GM21786 (cell line): ENCODE data around the gene IL1RAPL2.

Experiments used
- ATAC-seq: cut with Tn5 transposase; IDR thresholded peaks from one replicate; pipeline ENCODE4 v1.9.1; 2021; ENCODE audit not compliant: unreplicated experiment

Gene IL1RAPL2

GRCh38 chrX:105543283-105543682, 977.3 kb downstream of the IL1RAPL2 start:
- ATAC-seq: no peak

- ATAC-seq: no peak
Observed at GRCh38 chrX:105550043-105550663, 984.2 kb downstream of the IL1RAPL2 start.

- no peak for ATAC-seq
Observed at GRCh38 chrX:105552395-105552794, 986.4 kb downstream of the IL1RAPL2 start.

GRCh38 chrX:105553118-105553517, 987.1 kb downstream of the IL1RAPL2 start:
- ATAC-seq: no peak

GRCh38 chrX:105564501-105564900, 998.5 kb downstream of the IL1RAPL2 start:
- ATAC-seq: no peak

- no peak for ATAC-seq
Observed at GRCh38 chrX:105565856-105566255, 999.9 kb downstream of the IL1RAPL2 start.

- no peak for ATAC-seq
Observed at GRCh38 chrX:105567082-105567481, 1001.1 kb downstream of the IL1RAPL2 start.

GRCh38 chrX:105608745-105609144, 1042.7 kb downstream of the IL1RAPL2 start:
- no peak for ATAC-seq

- ATAC-seq: no peak
Observed at GRCh38 chrX:105609530-105609929, 1043.5 kb downstream of the IL1RAPL2 start.

- ATAC-seq: no peak
Observed at GRCh38 chrX:105610411-105610810, 1044.4 kb downstream of the IL1RAPL2 start.

- no peak for ATAC-seq
Observed at GRCh38 chrX:105618393-105619101, 1052.5 kb downstream of the IL1RAPL2 start.

- ATAC-seq: no peak
Observed at GRCh38 chrX:105634180-105634579, 1068.2 kb downstream of the IL1RAPL2 start.

- no peak for ATAC-seq
Observed at GRCh38 chrX:105635794-105636193, 1069.8 kb downstream of the IL1RAPL2 start.

GRCh38 chrX:105636667-105637066, 1070.7 kb downstream of the IL1RAPL2 start:
- no peak for ATAC-seq

- no peak for ATAC-seq
Observed at GRCh38 chrX:105645667-105646357, 1079.8 kb downstream of the IL1RAPL2 start.

GRCh38 chrX:105646592-105647372, 1080.8 kb downstream of the IL1RAPL2 start:
- no peak for ATAC-seq

- no peak for ATAC-seq
Observed at GRCh38 chrX:105647749-105648148, 1081.8 kb downstream of the IL1RAPL2 start.

- no peak for ATAC-seq
Observed at GRCh38 chrX:105648732-105649131, 1082.7 kb downstream of the IL1RAPL2 start.

GRCh38 chrX:105650577-105650976, 1084.6 kb downstream of the IL1RAPL2 start:
- ATAC-seq: no peak

- no peak for ATAC-seq
Observed at GRCh38 chrX:105650986-105651385, 1085.0 kb downstream of the IL1RAPL2 start.

GRCh38 chrX:105653891-105654290, 1087.9 kb downstream of the IL1RAPL2 start:
- ATAC-seq: no peak
